OCI-LY1 (cell line): ENCODE data around the gene TRPM1.

Experiments used
- H2AFZ ChIP-seq: fragments of 200-600 bp; sonication (generic), shearing (Covaris generic); 2 replicates; pipeline ENCODE4 v1.6.0; 2014; ENCODE audit warnings: antibody characterized with exemption, mild to moderate bottlenecking, low read length
- H3F3A ChIP-seq: fragments of 200-600 bp; sonication (generic), shearing (Covaris generic); 2 replicates; pipeline ENCODE4 v1.6.0; 2014; ENCODE audit warnings: mild to moderate bottlenecking, antibody characterized with exemption, low read length, moderate library complexity; ENCODE audit not compliant: insufficient read depth
- H3K27ac ChIP-seq: fragments of 200-600 bp; sonication (generic); 2 replicates; pipeline ENCODE4 v1.5.1; 2014; ENCODE audit warnings: low read length, mixed run types, mild to moderate bottlenecking, low read depth; ENCODE audit not compliant: poor library complexity, severe bottlenecking
- H3K27me3 ChIP-seq: fragments of 200-600 bp; sonication (generic); 2 replicates; pipeline ENCODE4 v1.6.0; 2014; ENCODE audit warnings: antibody characterized with exemption, mild to moderate bottlenecking, low read length, moderate library complexity; ENCODE audit not compliant: insufficient read depth
- H3K36me3 ChIP-seq: fragments of 200-600 bp; sonication (generic); 2 replicates; pipeline ENCODE4 v1.6.1; 2014; ENCODE audit warnings: mild to moderate bottlenecking, antibody characterized with exemption, low read length, moderate library complexity, mixed read lengths; ENCODE audit not compliant: insufficient read depth
- H3K4me1 ChIP-seq: fragments of 200-600 bp; sonication (generic); 2 replicates; pipeline ENCODE4 v1.5.1; 2014; ENCODE audit warnings: mild to moderate bottlenecking, low read length, moderate library complexity; ENCODE audit not compliant: insufficient read depth, severe bottlenecking
- H3K4me2 ChIP-seq: fragments of 200-600 bp; sonication (generic), shearing (Covaris generic); 2 replicates; pipeline ENCODE4 v1.6.1; 2014; ENCODE audit warnings: low read length
- H3K4me3 ChIP-seq: fragments of 200-600 bp; sonication (generic); 2 replicates; pipeline ENCODE4 v1.5.1; 2014; ENCODE audit warnings: low read length, low read depth, mild to moderate bottlenecking, mixed read lengths; ENCODE audit not compliant: poor library complexity, severe bottlenecking
- H3K79me2 ChIP-seq: fragments of 200-600 bp; shearing (Covaris generic); 2 replicates; pipeline ENCODE4 v1.6.1; 2016; ENCODE audit warnings: mixed run types, low read length, mixed read lengths; ENCODE audit not compliant: insufficient read depth
- H3K9ac ChIP-seq: fragments of 200-600 bp; sonication (generic), shearing (Covaris generic); 2 replicates; pipeline ENCODE4 v1.6.1; 2014; ENCODE audit warnings: mild to moderate bottlenecking, low read length, mixed read lengths
- H3K9me2 ChIP-seq: fragments of 200-600 bp; sonication (generic), shearing (Covaris generic); 2 replicates; pipeline ENCODE4 v1.6.1; 2014; ENCODE audit warnings: low read depth, mild to moderate bottlenecking, low read length, mixed read lengths
- H3K9me3 ChIP-seq: fragments of 200-600 bp; shearing (Covaris generic); 2 replicates; pipeline ENCODE4 v1.6.1; 2014; ENCODE audit warnings: low read length, mixed read lengths
- H4K20me1 ChIP-seq: fragments of 200-600 bp; sonication (generic), shearing (Covaris generic); 2 replicates; pipeline ENCODE4 v1.6.0; 2016; ENCODE audit warnings: mild to moderate bottlenecking, low read length; ENCODE audit not compliant: insufficient read depth
- CTCF ChIP-seq: fragments of 200-600 bp; sonication (generic), shearing (Covaris generic); IDR thresholded peaks from 2 replicates; pipeline ENCODE4 v1.5.1; 2017; ENCODE audit warnings: mild to moderate bottlenecking, antibody characterized with exemption, low read length, moderate library complexity, mixed read lengths
- EZH2 ChIP-seq: fragments of 200-600 bp; sonication (generic), shearing (Covaris generic); IDR thresholded peaks from 2 replicates; pipeline ENCODE4 v1.8.0; 2017; ENCODE audit warnings: borderline replicate concordance, mixed run types, mild to moderate bottlenecking, antibody characterized with exemption, low read length, moderate library complexity, mixed read lengths

The TRPM1 gene

GRCh38 chr15:31005660-31006059 is 95.9 kb downstream of the TRPM1 start:
- Histone ChIP-seq H3K4me3 (no peak overlapping the region), H4K20me1 (no peaks in the 10 kb centered on the region), H3K36me3 (no peaks in the 10 kb centered on the region), H3K27ac (no peak overlapping the region), H3K4me1 (peaks cover 11% of the 10 kb centered on the region), H3K9me3 (no peaks in the 10 kb centered on the region), H3K4me2 (no peak overlapping the region), H3K27me3 (no peaks in the 10 kb centered on the region), H3K9me2 (no peaks in the 10 kb centered on the region), H3K79me2 (no peaks in the 10 kb centered on the region), H2AFZ (no peak overlapping the region), H3F3A (no peaks in the 10 kb centered on the region), H3K9ac (no peak overlapping the region)
- TF ChIP-seq CTCF = no peak
- TF ChIP-seq EZH2 = no peak

GRCh38 chr15:31004220-31004733 is 97.2 kb downstream of the TRPM1 start:
- TF ChIP-seq CTCF = no peak
- TF ChIP-seq EZH2 = no peak
- Histone ChIP-seq H3K27me3 (no peaks in the 10 kb centered on the region), H3K4me3 (no peak overlapping the region), H3K9ac (no peak overlapping the region), H3K4me1 (peaks cover 11% of the 10 kb centered on the region), H4K20me1 (no peaks in the 10 kb centered on the region), H3K27ac (no peak overlapping the region), H3K4me2 (peak overlapping the region; percentile 43; the same call in 1 of the 2 replicates), H2AFZ (no peak overlapping the region), H3K79me2 (no peaks in the 10 kb centered on the region), H3K36me3 (no peaks in the 10 kb centered on the region), H3K9me2 (no peaks in the 10 kb centered on the region), H3K9me3 (no peaks in the 10 kb centered on the region), H3F3A (no peaks in the 10 kb centered on the region)

- no peaks in the 10 kb centered on the region for H3K36me3 ChIP-seq
- no peaks in the 10 kb centered on the region for H4K20me1 ChIP-seq
- no peaks in the 10 kb centered on the region for H3K79me2 ChIP-seq
- H3K9me3 ChIP-seq = no peaks in the 10 kb centered on the region
- no peak overlapping the region for H3K27ac ChIP-seq
- TF ChIP-seq CTCF (no peak), EZH2 (no peak)
- peaks cover 11% of the 10 kb centered on the region for H3K4me1 ChIP-seq
- H3K4me3 ChIP-seq = no peak overlapping the region
- H3K9ac ChIP-seq = no peak overlapping the region
- no peak overlapping the region for H2AFZ ChIP-seq
- no peaks in the 10 kb centered on the region for H3K9me2 ChIP-seq
- no peaks in the 10 kb centered on the region for H3K27me3 ChIP-seq
- H3K4me2 ChIP-seq = no peak overlapping the region
- no peaks in the 10 kb centered on the region for H3F3A ChIP-seq
Observed at GRCh38 chr15:31001702-31002101, 99.8 kb downstream of the TRPM1 start.
